ENCODE results near the gene OTUD7B.
A peak's percentile ranks its signal among the peaks of the same experiment; 100 is the strongest.

Gene OTUD7B

GRCh38 chr1:150017206-150017750, 6.8 kb upstream of the OTUD7B start:
- DNase-seq (ENCODE audit: insufficient read length, low spot score) (no peak), FAIRE-seq (no peak)
- no peak for TF ChIP-seq POLR2A (IDR thresholded peaks at IDR 0.05; ENCODE audit: low read depth, low read length)

GRCh38 chr1:150015651-150016131, 5.2 kb upstream of the OTUD7B start:
- FAIRE-seq (no peak), DNase-seq (ENCODE audit: insufficient read length, low spot score) (no peak)
- TF ChIP-seq POLR2A (IDR thresholded peaks at IDR 0.05; ENCODE audit: low read depth, low read length), result no peak

DNA sequence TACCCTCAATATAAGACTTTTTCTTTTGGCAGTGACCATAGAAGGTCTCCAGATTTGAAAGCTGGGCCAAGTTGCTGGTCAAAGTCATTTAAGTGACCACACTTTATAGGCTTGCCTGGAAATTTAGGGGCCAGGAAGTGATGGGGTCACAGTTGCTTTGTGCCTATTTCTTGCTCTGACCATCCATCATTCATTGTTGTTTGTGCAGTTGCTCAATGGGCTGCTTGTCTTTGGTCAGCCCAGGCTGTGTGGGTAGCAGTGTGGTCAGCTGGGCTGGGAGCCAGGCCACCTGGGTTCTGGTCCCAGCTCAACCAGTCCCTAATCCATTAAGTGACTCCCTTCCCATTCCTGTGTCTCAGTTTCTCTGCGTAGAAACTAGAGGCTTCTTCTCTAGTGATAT, 2.1 kb upstream of the OTUD7B start:
- DNase-seq (ENCODE audit: insufficient read length, low spot score) (no peak), FAIRE-seq (no peak)
- TF ChIP-seq POLR2A (IDR thresholded peaks at IDR 0.05; ENCODE audit: low read depth, low read length), result no peak

- DNase-seq (ENCODE audit: insufficient read length, low spot score) (peak; percentile 36), FAIRE-seq (no peak)
- no peak for TF ChIP-seq POLR2A (IDR thresholded peaks at IDR 0.05; ENCODE audit: low read depth, low read length)
These were observed 728 bp downstream of the OTUD7B start for GRCh38 chr1:150009604-150010392.

DNA sequence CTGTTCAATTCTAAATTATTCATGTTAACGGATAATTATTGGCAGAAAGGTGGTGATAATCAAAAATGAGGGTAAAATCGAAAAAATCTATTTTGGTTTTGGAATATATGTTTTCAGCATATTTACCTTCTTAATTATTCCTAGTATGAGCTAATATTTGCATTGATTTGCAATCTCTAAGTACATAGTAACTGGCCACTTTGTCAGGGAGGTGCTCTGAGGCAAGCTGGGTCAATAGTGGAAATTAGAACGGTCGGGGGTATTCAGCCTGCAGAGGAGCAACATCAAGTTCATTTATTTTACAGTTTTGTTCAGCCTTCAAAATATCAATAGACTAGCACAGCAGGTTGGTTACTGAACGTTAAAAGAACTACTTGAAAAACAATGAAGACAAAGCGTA, 1.8 kb downstream of the OTUD7B start:
- DNase-seq (ENCODE audit: insufficient read length, low spot score) (no peak), FAIRE-seq (no peak)
- TF ChIP-seq POLR2A (IDR thresholded peaks at IDR 0.05; ENCODE audit: low read depth, low read length), result no peak

GRCh38 chr1:150006881-150007421, 3.6 kb downstream of the OTUD7B start:
- TF ChIP-seq POLR2A (IDR thresholded peaks at IDR 0.05; ENCODE audit: low read depth, low read length), result no peak
- FAIRE-seq, result no peak
- DNase-seq (ENCODE audit: insufficient read length, low spot score), result no peak

- DNase-seq (ENCODE audit: insufficient read length, low spot score), result no peak
These were observed 4.9 kb downstream of the OTUD7B start for GRCh38 chr1:150005606-150006005.

GRCh38 chr1:150003801-150004200, 6.7 kb downstream of the OTUD7B start:
- DNase-seq (ENCODE audit: insufficient read length, low spot score), result no peak
- TF ChIP-seq POLR2A (IDR thresholded peaks at IDR 0.05; ENCODE audit: low read depth, low read length), result no peak
- FAIRE-seq, result no peak

More at GRCh38 chr1:150005606-150006005, 4.9 kb downstream of the OTUD7B start:
- no peak for TF ChIP-seq POLR2A (IDR thresholded peaks at IDR 0.05; ENCODE audit: low read depth, low read length)
- no peak for FAIRE-seq

GRCh38 chr1:150002217-150002616, 8.3 kb downstream of the OTUD7B start:
- FAIRE-seq, result no peak
- no peak for DNase-seq (ENCODE audit: insufficient read length, low spot score)

GRCh38 chr1:150001415-150001814, 9.1 kb downstream of the OTUD7B start:
- TF ChIP-seq POLR2A (IDR thresholded peaks at IDR 0.05; ENCODE audit: low read depth, low read length), result no peak
- no peak for DNase-seq (ENCODE audit: insufficient read length, low spot score)
- no peak for FAIRE-seq

More at GRCh38 chr1:150002217-150002616, 8.3 kb downstream of the OTUD7B start:
- TF ChIP-seq POLR2A (IDR thresholded peaks at IDR 0.05; ENCODE audit: low read depth, low read length), result no peak

GRCh38 chr1:149997585-149998262, 12.8 kb downstream of the OTUD7B start:
- FAIRE-seq (no peak), DNase-seq (ENCODE audit: insufficient read length, low spot score) (no peak)
- TF ChIP-seq POLR2A (IDR thresholded peaks at IDR 0.05; ENCODE audit: low read depth, low read length), result no peak

DNA sequence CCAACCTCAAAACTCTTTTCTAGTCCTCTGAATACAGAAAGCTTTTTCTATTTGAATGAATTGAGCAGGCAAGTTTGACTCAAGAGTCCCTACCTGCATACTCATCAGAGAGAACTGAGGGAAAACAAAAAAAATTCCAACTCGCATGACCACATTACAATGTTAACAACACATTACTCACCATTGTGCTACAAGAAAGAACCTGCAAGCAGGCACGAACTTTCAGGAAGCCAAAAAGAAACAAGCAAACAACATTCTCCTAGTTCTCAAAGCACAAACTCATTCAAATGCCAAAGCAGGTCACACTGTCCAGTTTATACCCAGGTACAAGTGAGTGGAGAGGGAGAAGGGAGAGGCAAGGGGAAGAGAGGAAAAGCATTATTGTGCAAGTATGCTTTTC, 14.6 kb downstream of the OTUD7B start:
- FAIRE-seq (peak; percentile 82), DNase-seq (ENCODE audit: insufficient read length, low spot score) (peak; percentile 15)
- TF ChIP-seq POLR2A (IDR thresholded peaks at IDR 0.05; ENCODE audit: low read depth, low read length), result no peak

- FAIRE-seq, result no peak
- TF ChIP-seq POLR2A (IDR thresholded peaks at IDR 0.05; ENCODE audit: low read depth, low read length), result no peak
- no peak for DNase-seq (ENCODE audit: insufficient read length, low spot score)
These were observed 16.8 kb downstream of the OTUD7B start for GRCh38 chr1:149993764-149994163.

- no peak for TF ChIP-seq POLR2A (IDR thresholded peaks at IDR 0.05; ENCODE audit: low read depth, low read length)
- DNase-seq (ENCODE audit: insufficient read length, low spot score) (no peak), FAIRE-seq (no peak)
These were observed 17.3 kb downstream of the OTUD7B start for GRCh38 chr1:149993181-149993580.

Data from H54 (cell line).